ENCODE data around the gene SUPT7L. TPM values are rescaled to one million over a fixed set of nuclear protein-coding genes. Genes with fewer than 3 reads are reported as not detected.

SUPT7L gene
- total and polyA plus RNA-seq, 2 of the 13 experiments (the other 11 are each of a cell fraction or from before 2014, with no cell fraction given): 32.9 to 77.5 TPM

DNA sequence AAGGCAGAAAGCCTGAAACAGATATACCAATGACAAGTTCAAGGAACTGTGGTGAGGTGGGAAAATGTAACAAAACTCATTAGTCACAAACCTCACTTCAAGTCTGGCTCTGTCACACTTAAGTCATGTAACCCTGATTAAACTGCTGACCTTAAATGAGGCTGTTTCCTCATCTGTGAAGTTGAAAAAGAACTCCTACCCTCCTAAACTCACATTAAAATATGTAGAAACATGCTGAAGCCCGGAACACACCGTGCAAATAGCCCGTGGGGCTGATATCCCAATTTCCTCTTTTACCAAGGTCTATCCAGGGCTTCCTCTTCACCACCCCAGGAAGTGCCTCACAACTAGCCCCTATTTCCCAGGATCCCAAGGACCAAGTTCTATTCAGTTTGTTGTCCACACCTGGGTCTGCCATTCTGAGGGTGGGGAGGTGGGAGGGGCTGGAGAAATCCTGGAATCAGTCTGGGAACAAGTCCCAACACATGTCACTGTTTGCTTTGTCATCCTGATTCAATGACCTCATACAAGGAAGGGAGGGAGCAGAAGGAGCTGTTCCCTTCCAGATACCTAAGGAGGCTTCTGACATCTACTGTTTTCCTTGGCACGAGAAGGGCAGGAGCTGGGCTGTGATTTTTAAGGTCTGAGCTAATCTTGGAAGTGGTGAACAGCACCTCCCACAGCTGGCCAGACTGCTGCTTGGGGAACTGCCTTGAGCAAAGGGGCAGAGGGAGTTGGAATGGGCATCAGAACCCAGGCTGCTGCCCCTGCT is 42.6 kb upstream of the SUPT7L start (continued):
- TF ChIP-seq, protein P1, sequence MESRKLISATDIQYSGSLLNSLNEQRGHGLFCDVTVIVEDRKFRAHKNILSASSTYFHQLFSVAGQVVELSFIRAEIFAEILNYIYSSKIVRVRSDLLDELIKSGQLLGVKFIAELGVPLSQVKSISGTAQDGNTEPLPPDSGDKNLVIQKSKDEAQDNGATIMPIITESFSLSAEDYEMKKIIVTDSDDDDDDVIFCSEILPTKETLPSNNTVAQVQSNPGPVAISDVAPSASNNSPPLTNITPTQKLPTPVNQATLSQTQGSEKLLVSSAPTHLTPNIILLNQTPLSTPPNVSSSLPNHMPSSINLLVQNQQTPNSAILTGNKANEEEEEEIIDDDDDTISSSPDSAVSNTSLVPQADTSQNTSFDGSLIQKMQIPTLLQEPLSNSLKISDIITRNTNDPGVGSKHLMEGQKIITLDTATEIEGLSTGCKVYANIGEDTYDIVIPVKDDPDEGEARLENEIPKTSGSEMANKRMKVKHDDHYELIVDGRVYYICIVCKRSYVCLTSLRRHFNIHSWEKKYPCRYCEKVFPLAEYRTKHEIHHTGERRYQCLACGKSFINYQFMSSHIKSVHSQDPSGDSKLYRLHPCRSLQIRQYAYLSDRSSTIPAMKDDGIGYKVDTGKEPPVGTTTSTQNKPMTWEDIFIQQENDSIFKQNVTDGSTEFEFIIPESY (CRISPR knock-in tag; IDR thresholded peaks at IDR 0.05): no peak
- TF ChIP-seq PPARG (CRISPR knock-in tag; conservative IDR thresholded peaks at IDR 0.05) (no peak), ZNF839 (CRISPR knock-in tag; IDR thresholded peaks at IDR 0.05; ENCODE audit: borderline replicate concordance) (no peak), ATF7 (IDR thresholded peaks at IDR 0.05) (peak; percentile 17; the same call in 1 of the 2 replicates), ATF7 (CRISPR knock-in tag; IDR thresholded peaks at IDR 0.05) (no peak), ZSCAN30 (CRISPR knock-in tag; IDR thresholded peaks at IDR 0.05) (no peak), ZSCAN31 (CRISPR knock-in tag; IDR thresholded peaks at IDR 0.05; ENCODE audit: low read depth) (no peak), MLLT10 (CRISPR knock-in tag; IDR thresholded peaks at IDR 0.05) (no peak), ETV5 (CRISPR knock-in tag; IDR thresholded peaks at IDR 0.05; ENCODE audit: borderline replicate concordance) (no peak), ZNF598 (CRISPR knock-in tag; IDR thresholded peaks at IDR 0.05; ENCODE audit: borderline replicate concordance) (no peak), FOSL2 (CRISPR knock-in tag; IDR thresholded peaks at IDR 0.05) (peak; percentile 39; the same call in 1 of the 2 replicates), AGO2 (optimal IDR thresholded peaks at IDR 0.05; ENCODE audit: low read depth, low read length) (no peak), ZMYM2 (CRISPR knock-in tag; IDR thresholded peaks at IDR 0.05) (no peak), ZNF335 (CRISPR knock-in tag; IDR thresholded peaks at IDR 0.05) (0 out of 2 replicates have a peak, but pooled peaks have one; percentile 26), IRX3 (CRISPR knock-in tag; IDR thresholded peaks at IDR 0.05; ENCODE audit: borderline replicate concordance, low read depth) (no peak), SAP130 (CRISPR knock-in tag; IDR thresholded peaks at IDR 0.05; ENCODE audit: low read depth) (peak; percentile 46)
- TF ChIP-seq, protein P2, sequence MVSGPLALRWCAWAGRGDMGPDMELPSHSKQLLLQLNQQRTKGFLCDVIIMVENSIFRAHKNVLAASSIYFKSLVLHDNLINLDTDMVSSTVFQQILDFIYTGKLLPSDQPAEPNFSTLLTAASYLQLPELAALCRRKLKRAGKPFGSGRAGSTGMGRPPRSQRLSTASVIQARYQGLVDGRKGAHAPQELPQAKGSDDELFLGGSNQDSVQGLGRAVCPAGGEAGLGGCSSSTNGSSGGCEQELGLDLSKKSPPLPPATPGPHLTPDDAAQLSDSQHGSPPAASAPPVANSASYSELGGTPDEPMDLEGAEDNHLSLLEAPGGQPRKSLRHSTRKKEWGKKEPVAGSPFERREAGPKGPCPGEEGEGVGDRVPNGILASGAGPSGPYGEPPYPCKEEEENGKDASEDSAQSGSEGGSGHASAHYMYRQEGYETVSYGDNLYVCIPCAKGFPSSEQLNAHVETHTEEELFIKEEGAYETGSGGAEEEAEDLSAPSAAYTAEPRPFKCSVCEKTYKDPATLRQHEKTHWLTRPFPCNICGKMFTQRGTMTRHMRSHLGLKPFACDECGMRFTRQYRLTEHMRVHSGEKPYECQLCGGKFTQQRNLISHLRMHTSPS (CRISPR knock-in tag; IDR thresholded peaks at IDR 0.05; ENCODE audit: low read depth): no peak
- TF ChIP-seq, protein P3, sequence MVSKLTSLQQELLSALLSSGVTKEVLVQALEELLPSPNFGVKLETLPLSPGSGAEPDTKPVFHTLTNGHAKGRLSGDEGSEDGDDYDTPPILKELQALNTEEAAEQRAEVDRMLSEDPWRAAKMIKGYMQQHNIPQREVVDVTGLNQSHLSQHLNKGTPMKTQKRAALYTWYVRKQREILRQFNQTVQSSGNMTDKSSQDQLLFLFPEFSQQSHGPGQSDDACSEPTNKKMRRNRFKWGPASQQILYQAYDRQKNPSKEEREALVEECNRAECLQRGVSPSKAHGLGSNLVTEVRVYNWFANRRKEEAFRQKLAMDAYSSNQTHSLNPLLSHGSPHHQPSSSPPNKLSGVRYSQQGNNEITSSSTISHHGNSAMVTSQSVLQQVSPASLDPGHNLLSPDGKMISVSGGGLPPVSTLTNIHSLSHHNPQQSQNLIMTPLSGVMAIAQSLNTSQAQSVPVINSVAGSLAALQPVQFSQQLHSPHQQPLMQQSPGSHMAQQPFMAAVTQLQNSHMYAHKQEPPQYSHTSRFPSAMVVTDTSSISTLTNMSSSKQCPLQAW (CRISPR knock-in tag; IDR thresholded peaks at IDR 0.05): no peak
- TF ChIP-seq, protein P4, sequence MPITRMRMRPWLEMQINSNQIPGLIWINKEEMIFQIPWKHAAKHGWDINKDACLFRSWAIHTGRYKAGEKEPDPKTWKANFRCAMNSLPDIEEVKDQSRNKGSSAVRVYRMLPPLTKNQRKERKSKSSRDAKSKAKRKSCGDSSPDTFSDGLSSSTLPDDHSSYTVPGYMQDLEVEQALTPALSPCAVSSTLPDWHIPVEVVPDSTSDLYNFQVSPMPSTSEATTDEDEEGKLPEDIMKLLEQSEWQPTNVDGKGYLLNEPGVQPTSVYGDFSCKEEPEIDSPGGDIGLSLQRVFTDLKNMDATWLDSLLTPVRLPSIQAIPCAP (CRISPR knock-in tag; IDR thresholded peaks at IDR 0.05; ENCODE audit: low read depth): no peak
- TF ChIP-seq, protein P5, sequence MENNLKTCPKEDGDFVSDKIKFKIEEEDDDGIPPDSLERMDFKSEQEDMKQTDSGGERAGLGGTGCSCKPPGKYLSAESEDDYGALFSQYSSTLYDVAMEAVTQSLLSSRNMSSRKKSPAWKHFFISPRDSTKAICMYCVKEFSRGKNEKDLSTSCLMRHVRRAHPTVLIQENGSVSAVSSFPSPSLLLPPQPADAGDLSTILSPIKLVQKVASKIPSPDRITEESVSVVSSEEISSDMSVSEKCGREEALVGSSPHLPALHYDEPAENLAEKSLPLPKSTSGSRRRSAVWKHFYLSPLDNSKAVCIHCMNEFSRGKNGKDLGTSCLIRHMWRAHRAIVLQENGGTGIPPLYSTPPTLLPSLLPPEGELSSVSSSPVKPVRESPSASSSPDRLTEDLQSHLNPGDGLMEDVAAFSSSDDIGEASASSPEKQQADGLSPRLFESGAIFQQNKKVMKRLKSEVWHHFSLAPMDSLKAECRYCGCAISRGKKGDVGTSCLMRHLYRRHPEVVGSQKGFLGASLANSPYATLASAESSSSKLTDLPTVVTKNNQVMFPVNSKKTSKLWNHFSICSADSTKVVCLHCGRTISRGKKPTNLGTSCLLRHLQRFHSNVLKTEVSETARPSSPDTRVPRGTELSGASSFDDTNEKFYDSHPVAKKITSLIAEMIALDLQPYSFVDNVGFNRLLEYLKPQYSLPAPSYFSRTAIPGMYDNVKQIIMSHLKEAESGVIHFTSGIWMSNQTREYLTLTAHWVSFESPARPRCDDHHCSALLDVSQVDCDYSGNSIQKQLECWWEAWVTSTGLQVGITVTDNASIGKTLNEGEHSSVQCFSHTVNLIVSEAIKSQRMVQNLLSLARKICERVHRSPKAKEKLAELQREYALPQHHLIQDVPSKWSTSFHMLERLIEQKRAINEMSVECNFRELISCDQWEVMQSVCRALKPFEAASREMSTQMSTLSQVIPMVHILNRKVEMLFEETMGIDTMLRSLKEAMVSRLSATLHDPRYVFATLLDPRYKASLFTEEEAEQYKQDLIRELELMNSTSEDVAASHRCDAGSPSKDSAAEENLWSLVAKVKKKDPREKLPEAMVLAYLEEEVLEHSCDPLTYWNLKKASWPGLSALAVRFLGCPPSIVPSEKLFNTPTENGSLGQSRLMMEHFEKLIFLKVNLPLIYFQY (CRISPR knock-in tag; IDR thresholded peaks at IDR 0.05; ENCODE audit: borderline replicate concordance): no peak
